SK-N-SH (cell line): Measurements from ENCODE around the gene CTXND1. TPM values are rescaled to one million over a fixed set of nuclear protein-coding genes. Genes with fewer than 3 reads are reported as not detected.

ENCODE experiments used
- CTCF ChIA-PET: fragments of 300-600, 350-600 bp; formaldehyde crosslinking; extraction: SDS; loops from one replicate; lab custom pipeline; 2021; lab: Yijun Ruan, JAX
- POLR2A ChIA-PET: fragments of 350-600 bp; sonication (Branson Sonifier 250); formaldehyde crosslinking; extraction: SDS; loops from one replicate; lab custom pipeline; 2020; ENCODE audit warnings: antibody characterized with exemption, inconsistent platforms; lab: Yijun Ruan, JAX
- DNase-seq: peaks from one replicate; pipeline ENCODE4 v3.0.0; 2012
- H2AFZ ChIP-seq: fragments of 200-600 bp; sonication (generic); 2 replicates; pipeline ENCODE4 v1.8.1; 2016; ENCODE audit warnings: antibody characterized with exemption, mild to moderate bottlenecking, low read depth
- H3F3A ChIP-seq: fragments of 200-600 bp; sonication (generic); replicated peaks from 2 replicates; pipeline ENCODE3; 2016; ENCODE audit warnings: antibody characterized with exemption, mild to moderate bottlenecking; ENCODE audit not compliant: insufficient read depth
- H3K27ac ChIP-seq, 2 experiments: fragments of 200-500 bp in 1 of 2; fragments of 200-600 bp in 1 of 2; sonication (Bioruptor generic) in 1 of 2; sonication (generic), shearing (Covaris generic) in 1 of 2; 2 replicates each; pipeline versions ENCODE4 v1.5.1 to v1.6.1; 2014 to 2016; ENCODE audit warnings: low read depth in 2 of 2, inconsistent platforms in 1 of 2, low read length in 1 of 2, mild to moderate bottlenecking in 1 of 2, mixed read lengths in 1 of 2
- H3K27me3 ChIP-seq: fragments of 200-600 bp; sonication (generic), shearing (Covaris generic); 2 replicates; pipeline ENCODE4 v1.6.1; 2016; ENCODE audit warnings: mixed run types; ENCODE audit not compliant: insufficient read depth
- H3K36me3 ChIP-seq, 2 experiments: fragments of 200-500 bp in 1 of 2; fragments of 200-600 bp in 1 of 2; sonication (Bioruptor generic) in 1 of 2; sonication (generic) in 1 of 2; replicated peaks in 1 of 2; 2 replicates each; pipeline versions ENCODE3 to v1.5.1; 2014 to 2016; ENCODE audit warnings: low read length in 1 of 2, mild to moderate bottlenecking in 1 of 2; ENCODE audit not compliant: insufficient read depth in 2 of 2, control insufficient read depth in 1 of 2
- H3K4me1 ChIP-seq, 2 experiments: fragments of 200-500 bp in 1 of 2; fragments of 200-600 bp in 1 of 2; sonication (Bioruptor generic) in 1 of 2; sonication (generic), shearing (Covaris generic) in 1 of 2; 2 replicates each; pipeline versions ENCODE4 v1.5.1 to v1.6.1; 2014 to 2016; ENCODE audit warnings: low read depth in 1 of 2, low read length in 1 of 2, mixed run types in 1 of 2; ENCODE audit not compliant: insufficient read depth in 2 of 2, control insufficient read depth in 1 of 2
- H3K4me2 ChIP-seq: fragments of 200-600 bp; sonication (generic), shearing (Covaris generic); 2 replicates; pipeline ENCODE4 v1.6.1; 2017; ENCODE audit warnings: mixed run types
- H3K4me3 ChIP-seq, 2 experiments: fragments of 200-500 bp in 1 of 2; fragments of 200-600 bp in 1 of 2; sonication (Bioruptor generic) in 1 of 2; sonication (generic), shearing (Covaris generic) in 1 of 2; 2 replicates each; pipeline versions ENCODE4 v1.5.1 to v1.8.1; 2014 to 2016; ENCODE audit warnings: low read depth in 2 of 2, inconsistent platforms in 1 of 2, low read length in 1 of 2, mild to moderate bottlenecking in 1 of 2, mixed read lengths in 1 of 2, moderate library complexity in 1 of 2
- H3K79me2 ChIP-seq: fragments of 200-600 bp; sonication (generic); 2 replicates; pipeline ENCODE4 v1.8.1; 2017; ENCODE audit warnings: mild to moderate bottlenecking; ENCODE audit not compliant: insufficient read depth
- H3K9ac ChIP-seq: fragments of 200-600 bp; sonication (generic); 2 replicates; pipeline ENCODE4 v1.6.1; 2017; ENCODE audit warnings: mixed run types
- H3K9me2 ChIP-seq: fragments of 200-600 bp; sonication (generic); 2 replicates; pipeline ENCODE4 v1.6.1; 2017; ENCODE audit warnings: mixed run types
- H3K9me3 ChIP-seq: fragments of 200-600 bp; sonication (generic); 2 replicates; pipeline ENCODE4 v1.6.1; 2017; ENCODE audit warnings: mixed run types, mild to moderate bottlenecking, moderate library complexity
- H4K20me1 ChIP-seq: fragments of 200-600 bp; sonication (generic); 2 replicates; pipeline ENCODE4 v1.6.1; 2017; ENCODE audit warnings: mild to moderate bottlenecking, mixed run types; ENCODE audit not compliant: insufficient read depth
- EP300 ChIP-seq, 2 experiments: IDR thresholded peaks; 2 replicates each; pipeline versions ENCODE4 v1.4.0 to v1.6.1; 2012; ENCODE audit warnings: borderline replicate concordance in 1 of 2, low read depth in 1 of 2, low read length in 1 of 2
- EZH2phosphoT487 ChIP-seq: fragments of 200-600 bp; sonication (generic); IDR thresholded peaks from 2 replicates; pipeline ENCODE4 v1.6.1; 2017; ENCODE audit warnings: low read depth, mixed run types, mild to moderate bottlenecking, antibody characterized with exemption, moderate library complexity, borderline replicate concordance
- FOXM1 ChIP-seq: IDR thresholded peaks from 2 replicates; pipeline ENCODE4 v1.4.0; 2012; ENCODE audit warnings: low read depth, mild to moderate bottlenecking
- GATA2 ChIP-seq: sonication (generic); formaldehyde crosslinking; IDR thresholded peaks from 2 replicates; pipeline ENCODE4 v1.5.0; 2020; ENCODE audit warnings: mild to moderate bottlenecking, missing genetic modification reagents
- MAX ChIP-seq: IDR thresholded peaks from 2 replicates; pipeline ENCODE4 v1.4.0; 2012; ENCODE audit warnings: low read depth
- PBX3 ChIP-seq: IDR thresholded peaks from 2 replicates; pipeline ENCODE4; 2012
- POLR2AphosphoS5 ChIP-seq: IDR thresholded peaks from 2 replicates; pipeline ENCODE4 v1.6.1; 2012; ENCODE audit warnings: low read depth, low read length
- SIN3A ChIP-seq: IDR thresholded peaks from 2 replicates; pipeline ENCODE4 v1.6.1; 2012; ENCODE audit warnings: low read depth, mild to moderate bottlenecking, low read length, moderate library complexity, borderline replicate concordance
- SMC3 ChIP-seq: IDR thresholded peaks from 2 replicates; pipeline ENCODE4 v1.6.1; 2012; ENCODE audit warnings: low read depth, low read length, improper control_type of control experiment
- TAF1 ChIP-seq: IDR thresholded peaks from 2 replicates; pipeline ENCODE4 v1.6.1; 2012; ENCODE audit warnings: low read depth, mild to moderate bottlenecking, low read length, moderate library complexity, borderline replicate concordance
- TEAD4 ChIP-seq: IDR thresholded peaks from 2 replicates; pipeline ENCODE4 v1.4.0; 2012; ENCODE audit warnings: mild to moderate bottlenecking, borderline replicate concordance; ENCODE audit not compliant: insufficient read depth
- USF1 ChIP-seq: IDR thresholded peaks from 2 replicates; pipeline ENCODE4 v1.4.0; 2012; ENCODE audit warnings: low read depth, borderline replicate concordance
- WGBS: methylation state at CpG from one replicate; pipeline ENCODE4 v1.1.6; 2017; ENCODE audit warnings: low lambda C conversion rate; 5-methylcytosine and 5-hydroxymethylcytosine counted together
- polyA plus RNA-seq, 3 experiments: library from polyadenylated mRNA; depleted of rRNA; stranded (reverse); fragments of >200 nt; gene quantifications; 2 replicates each; pipeline ENCODE4 v1.2.3, GENCODE V29; 2012

Gene CTXND1
- polyA plus RNA-seq, 1 of the 3 experiments (the other 2 are of a cell fraction) = not detected

- Histone ChIP-seq H3K4me3 (no peak overlapping the region), H3K4me1 (no peaks in the 10 kb centered on the region), H2AFZ (no peak overlapping the region), H4K20me1 (no peaks in the 10 kb centered on the region), H3K27me3 (no peaks in the 10 kb centered on the region), H3K9me2 (no peaks in the 10 kb centered on the region), H3K9ac (no peak overlapping the region), H3K4me2 (no peak overlapping the region), H3K79me2 (no peaks in the 10 kb centered on the region), H3K27ac (no peak overlapping the region), H3K9me3 (no peaks in the 10 kb centered on the region), H3K36me3 (peaks cover 18 to 47% of the 10 kb centered on the region in 2 experiments), H3F3A (no peaks in the 10 kb centered on the region)
- WGBS = 98% methylated on average over 7 of the region's 7 CpGs
- ChIA-PET POLR2A (no interaction called here), CTCF (interaction anchor here (1.4 to 2.6 kb wide), 2 partner anchors 12 to 193 kb away, joined by 3 to 11 read pairs; no protein-coding TSS in a partner anchor)
- no peak for TF ChIP-seq SIN3A
- TF ChIP-seq SMC3 = no peak
- TF ChIP-seq TEAD4 = no peak
- TF ChIP-seq GATA2 (CRISPR knock-in tag) = no peak
- TF ChIP-seq FOXM1 = no peak
- no peak for TF ChIP-seq TAF1
- TF ChIP-seq MAX = no peak
- no peak for TF ChIP-seq EZH2phosphoT487
- TF ChIP-seq POLR2AphosphoS5 = no peak
- TF ChIP-seq USF1 = no peak
- TF ChIP-seq EP300 (IDR thresholded peaks at IDR 0.05; ENCODE audit: borderline replicate concordance in 1 of 2, low read depth in 1 of 2, low read length in 1 of 2) = no peak
- DNase-seq = no peak
Observed at GRCh38 chr15:80186066-80186465, 65.9 kb downstream of the CTXND1 start.

GRCh38 chr15:80185152-80185551 lies 66.9 kb downstream of the CTXND1 start:
- H2AFZ ChIP-seq = no peak overlapping the region
- ChIA-PET CTCF (interaction anchor here (1.4 kb wide), 1 partner anchor 192 kb away, joined by 3 read pairs; no protein-coding TSS in a partner anchor), POLR2A (no interaction called here)
- H3K27ac ChIP-seq = no peak overlapping the region
- H3K9ac ChIP-seq = no peak overlapping the region
- H3F3A ChIP-seq = no peaks in the 10 kb centered on the region
- no peaks in the 10 kb centered on the region for H4K20me1 ChIP-seq
- TF ChIP-seq PBX3 = no peak
- H3K9me2 ChIP-seq = no peaks in the 10 kb centered on the region
- H3K9me3 ChIP-seq = no peaks in the 10 kb centered on the region
- WGBS = 100% methylated on average over 2 of the region's 2 CpGs
- peaks cover 18 to 53% of the 10 kb centered on the region in 2 experiments for H3K36me3 ChIP-seq
- no peaks in the 10 kb centered on the region for H3K4me1 ChIP-seq
- no peaks in the 10 kb centered on the region for H3K79me2 ChIP-seq
- no peak overlapping the region for H3K4me2 ChIP-seq
- no peaks in the 10 kb centered on the region for H3K27me3 ChIP-seq
- H3K4me3 ChIP-seq = no peak overlapping the region
- DNase-seq = no peak
